ENCODE results near the gene ROBO1.
"Not testable (repeated sequence)": the region's sequence is repeated elsewhere in the genome, so short reads cannot be mapped to it uniquely, and the experiment has no call there.

Gene ROBO1

DNA sequence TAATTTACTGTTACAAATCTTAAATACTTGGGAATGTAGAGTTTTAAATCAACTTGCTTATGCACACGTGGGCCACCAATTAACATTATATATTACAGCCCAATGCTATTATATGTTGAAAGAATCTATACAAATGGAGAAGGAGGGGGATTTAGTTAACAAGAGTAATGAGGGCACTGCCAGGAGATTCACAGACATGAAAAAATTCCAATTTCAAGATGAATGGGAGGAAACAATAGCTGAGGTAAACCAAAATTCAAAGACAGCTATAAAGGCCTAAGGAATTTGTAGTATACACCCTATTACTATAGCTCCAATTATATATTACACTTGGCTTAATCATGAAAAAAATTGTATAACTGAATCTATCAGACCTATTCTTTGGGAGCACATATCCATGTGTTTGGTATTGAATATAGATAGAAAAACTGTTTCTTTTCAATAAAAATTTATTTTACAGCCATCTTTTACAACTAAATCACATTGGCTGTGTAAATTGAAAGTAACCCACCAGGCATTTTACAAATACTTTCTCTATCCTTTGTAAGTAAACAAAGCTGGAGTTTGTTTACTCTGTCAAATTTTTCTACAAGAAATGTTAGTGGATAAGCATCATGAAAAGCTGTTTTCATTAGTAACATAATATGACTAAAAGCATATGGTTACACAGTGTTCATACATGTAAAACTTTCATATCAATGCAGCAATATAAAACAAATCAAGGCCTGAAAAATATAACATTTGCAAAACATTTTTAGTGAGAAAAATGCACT, 1045.8 kb downstream of the ROBO1 start:
- no peak for DNase-seq

DNA sequence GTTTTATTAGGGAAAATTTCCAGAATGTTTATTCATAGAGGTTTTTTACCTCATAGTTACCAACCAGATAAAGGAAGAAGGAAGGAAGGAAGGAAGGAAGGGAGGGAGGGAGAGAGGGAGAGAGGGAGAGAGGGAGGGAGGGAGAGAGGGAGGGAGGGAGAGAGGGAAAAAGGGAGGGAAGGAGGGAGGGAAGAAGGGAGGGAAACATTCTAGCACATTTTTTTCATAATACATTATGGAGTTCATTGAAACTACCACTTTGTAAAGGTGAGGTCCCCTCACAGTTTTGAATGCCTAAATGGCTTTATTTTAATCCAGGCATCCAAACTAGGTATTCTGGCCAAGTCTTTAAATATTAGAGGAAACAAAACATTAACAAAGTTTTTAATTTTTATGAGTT, 1049.1 kb downstream of the ROBO1 start:
- DNase-seq = no peak

DNA sequence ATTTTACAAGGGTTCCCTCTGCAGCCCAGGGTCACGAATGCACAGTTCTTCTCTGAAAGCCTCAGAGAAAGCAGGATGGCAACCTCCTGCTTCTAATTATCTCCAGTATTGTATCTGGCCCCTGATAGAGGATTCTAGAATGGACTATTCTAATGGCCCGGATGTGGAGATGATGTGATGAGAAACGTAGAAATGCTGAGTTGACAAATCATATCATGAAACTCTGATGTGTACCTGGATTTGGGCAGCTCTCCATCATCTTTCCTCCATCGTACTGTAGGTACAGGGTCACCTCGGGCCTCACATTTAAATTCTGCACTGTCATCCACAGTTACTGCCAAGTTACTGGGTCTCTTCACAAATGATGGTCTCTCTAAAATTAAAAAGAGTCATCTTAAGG, 1050.8 kb downstream of the ROBO1 start:
- DNase-seq = no peak

DNA sequence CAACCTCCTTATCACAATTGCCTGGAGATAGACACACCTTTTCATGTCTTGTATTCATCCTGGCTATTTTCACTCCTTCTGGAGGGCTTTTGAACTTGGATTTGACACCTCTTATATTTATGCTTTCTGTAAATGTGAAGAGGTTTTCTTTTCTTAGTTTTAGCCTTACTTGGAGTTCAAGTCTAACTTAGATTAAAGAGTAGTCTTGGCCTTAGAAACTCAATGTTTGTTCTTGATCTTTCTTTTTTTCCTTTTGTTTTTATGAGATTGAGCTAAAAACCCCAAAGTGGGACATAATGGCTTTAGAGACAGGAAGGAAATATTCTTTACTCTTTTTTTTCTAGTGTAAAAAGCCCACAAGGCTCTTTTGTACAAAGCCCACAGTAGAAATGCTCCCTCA, 1054.9 kb downstream of the ROBO1 start:
- DNase-seq = no peak

DNA sequence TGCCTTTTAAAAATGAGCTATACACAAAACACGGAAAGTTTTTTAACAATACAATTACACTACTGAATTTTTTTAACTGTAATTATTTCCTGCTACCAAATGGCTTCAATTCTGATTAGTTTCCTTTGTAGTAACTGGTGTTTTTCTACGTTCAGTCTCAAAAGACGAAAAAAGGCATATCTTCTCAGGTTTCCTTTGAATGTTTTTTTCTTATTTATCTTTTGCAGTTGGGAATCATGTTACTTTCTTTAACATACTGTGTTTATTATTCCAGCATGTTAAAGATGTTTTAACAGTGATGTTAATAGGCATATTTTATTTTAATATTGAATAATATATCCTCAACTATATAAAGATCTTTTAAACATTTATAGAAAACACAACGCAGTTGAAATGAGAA, 1055.5 kb downstream of the ROBO1 start:
- no peak for DNase-seq

DNA sequence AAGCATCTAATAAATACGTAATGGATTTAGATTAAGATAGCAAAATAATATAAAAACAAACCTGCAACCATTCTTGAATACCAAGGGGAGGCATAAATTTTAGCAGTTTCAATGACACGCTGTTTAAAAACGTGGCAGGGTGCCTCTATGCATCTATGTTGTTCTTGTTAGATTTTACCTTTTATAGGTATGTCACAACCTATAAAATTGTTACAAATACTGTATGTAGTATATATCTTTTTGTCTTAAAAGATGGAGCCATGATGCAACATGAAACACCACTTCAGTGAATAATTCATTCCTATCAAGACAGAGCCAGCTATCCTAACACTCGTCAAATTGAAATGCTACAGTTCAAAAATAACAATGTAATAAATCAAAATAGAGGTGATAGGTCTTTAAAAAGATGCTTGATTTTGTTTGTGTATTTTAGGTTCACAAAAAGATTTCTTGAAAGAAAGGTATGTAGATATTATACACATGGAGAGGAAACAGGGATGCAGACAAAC, 1059.2 kb downstream of the ROBO1 start:
- no peak for DNase-seq

DNA sequence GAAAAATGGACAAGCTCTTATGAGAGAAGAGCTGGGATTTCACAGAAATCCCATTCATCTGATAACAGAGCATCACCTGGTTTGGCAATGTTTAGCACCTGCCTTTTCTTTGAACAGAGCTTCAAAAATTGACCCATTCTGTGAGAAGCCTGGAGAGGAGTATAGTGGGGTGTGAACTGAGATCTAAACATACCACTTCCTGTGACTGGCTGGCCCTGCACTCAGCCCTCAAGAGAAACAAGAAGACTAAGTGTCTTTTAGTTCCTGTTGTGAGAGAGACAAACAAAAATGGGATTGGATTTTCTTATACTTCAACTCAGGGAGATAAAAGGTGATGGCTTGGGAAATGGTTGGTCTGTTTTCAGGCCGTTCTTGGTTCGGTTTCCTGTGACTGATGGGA, 1060.2 kb downstream of the ROBO1 start:
- peak in 1 of 2 experiments; percentile 12 for DNase-seq

DNA sequence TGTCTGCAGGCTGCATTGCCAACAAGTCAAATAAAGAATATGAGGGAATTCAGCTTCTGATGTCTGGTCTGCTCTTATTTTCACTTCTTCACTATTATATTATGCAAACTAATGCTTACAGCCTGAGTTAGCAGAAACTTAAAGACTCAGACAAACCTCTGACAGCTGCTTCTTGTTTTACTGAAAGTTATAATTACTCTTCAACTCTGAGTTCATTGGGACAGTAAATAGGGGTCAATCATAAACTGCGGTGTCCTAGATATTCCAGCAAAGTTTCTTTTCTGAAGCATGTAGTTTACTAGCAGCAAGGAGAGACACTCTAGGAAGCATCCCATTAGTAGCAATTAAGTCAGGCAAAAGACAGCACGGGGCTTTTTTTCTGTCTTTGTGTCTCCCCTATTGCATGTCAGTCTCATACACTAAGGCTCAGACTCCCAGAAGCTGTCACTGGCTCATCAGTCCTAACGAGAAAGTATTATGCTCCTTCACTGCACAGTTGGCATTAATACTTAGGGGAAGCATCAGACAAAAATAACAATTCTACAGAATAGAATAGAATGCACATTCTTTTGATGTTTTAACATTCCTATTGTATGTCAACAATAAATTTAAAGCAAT, 1060.8 kb downstream of the ROBO1 start:
- DNase-seq = no peak

DNA sequence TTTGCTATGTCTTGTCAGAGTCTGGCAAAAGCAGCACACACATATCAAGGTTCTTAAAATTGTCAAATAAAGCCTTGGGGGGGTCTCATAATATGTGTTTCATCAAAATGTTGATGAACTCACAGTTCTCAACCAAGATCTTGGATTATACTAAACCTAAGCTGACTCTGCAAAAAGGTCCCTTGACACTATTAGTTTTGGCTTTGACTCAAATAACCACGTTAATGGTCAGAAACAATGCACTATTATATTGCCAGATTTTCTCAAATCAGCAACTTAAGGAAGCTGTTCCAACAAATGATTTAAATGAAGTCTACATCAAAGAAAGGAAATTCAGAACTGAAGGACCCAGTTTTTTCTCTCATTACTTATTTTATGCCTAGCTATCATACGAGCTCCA, 1063.9 kb downstream of the ROBO1 start:
- no peak for DNase-seq

DNA sequence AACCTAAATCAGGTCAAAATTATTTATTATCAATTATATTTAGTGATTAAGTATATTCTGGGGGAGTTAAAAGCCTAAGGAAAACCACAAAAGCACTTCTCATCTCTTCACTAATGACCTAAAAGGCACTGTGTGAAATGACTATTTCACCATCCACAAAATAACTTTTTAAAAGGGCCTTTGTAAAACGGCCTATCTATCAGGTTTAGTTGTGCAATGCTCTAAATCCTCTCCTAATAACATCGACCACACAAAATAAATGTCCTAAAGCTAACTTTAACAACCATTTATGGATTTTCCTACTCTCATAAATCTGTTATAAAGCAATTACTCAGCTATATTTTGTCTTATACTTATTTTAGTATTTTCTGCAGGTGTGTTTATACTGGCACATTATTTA, 1066.3 kb downstream of the ROBO1 start:
- no peak for DNase-seq

DNA sequence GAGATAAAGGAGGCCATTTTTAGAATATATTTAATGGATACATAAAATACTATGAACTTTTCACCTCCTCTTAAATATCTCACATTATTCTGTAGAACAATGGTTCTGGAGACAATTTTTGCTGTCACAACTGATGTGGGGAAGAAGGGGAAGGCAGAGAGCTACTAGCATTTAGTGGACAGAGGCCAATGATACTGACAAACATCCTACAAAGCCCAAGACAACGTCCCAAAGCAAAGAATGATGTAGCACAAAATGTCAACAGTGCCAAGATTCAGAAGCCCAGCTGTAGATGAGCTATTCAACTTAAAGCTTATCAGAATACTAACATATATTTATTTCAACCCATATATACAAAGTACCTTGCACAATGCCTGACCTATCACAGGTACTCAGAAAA, 1069.4 kb downstream of the ROBO1 start:
- DNase-seq = no peak

DNA sequence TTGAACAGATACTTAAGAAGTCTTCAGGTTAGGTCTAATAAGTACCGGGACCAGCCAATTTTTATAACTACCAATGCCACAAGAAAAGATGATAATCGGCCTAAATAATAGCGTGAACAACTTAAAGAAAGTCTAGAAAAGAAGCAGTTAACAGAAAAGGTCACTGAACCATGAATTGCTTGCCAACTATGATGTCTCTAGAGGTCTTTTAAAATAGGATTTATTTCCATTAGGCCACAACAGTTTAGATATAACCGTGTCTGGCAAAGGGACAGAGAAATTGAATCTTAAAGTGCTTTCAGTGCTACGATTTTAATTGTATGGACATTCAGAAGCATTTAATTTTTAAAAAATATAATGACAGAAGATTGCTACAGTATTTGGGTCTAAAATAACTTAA, 1070.4 kb downstream of the ROBO1 start:
- DNase-seq = no peak

DNA sequence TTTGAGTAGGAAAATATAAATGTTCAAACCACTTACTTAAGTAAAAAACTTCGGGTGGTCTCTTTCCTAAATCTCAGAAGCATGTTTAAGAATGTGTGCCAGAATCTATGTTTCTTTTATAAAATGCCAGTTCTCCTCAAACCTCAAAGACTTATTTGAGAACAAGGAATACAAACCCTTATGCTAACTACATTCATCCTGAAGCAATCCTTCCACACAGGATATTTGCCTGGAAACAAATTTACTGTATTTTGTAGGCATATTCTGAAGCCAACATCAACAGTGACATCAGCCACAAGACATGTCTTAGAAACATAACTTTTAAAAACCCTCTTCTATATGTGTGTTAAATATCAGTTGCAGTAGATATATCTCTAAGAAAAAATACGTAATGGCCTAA, 1077.0 kb downstream of the ROBO1 start:
- no peak for DNase-seq

DNA sequence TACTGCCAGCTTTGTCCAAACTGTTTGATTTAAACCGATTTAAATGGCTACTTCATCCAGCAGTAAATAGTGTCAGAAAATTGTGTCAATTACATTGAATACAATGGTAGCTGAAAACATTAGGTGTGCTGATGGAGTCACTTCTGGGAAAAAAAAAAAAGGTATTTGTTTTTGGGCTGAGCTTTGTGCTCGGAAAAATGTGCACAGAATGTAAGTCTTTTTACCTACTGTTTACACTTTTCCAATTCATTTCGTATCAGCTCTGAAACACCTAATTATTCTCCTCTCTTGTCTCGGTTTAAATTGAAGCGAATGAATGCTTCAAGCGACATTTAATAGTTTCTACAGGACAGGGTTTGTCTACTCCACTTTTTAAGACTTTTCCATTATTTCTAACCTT, 1078.4 kb downstream of the ROBO1 start:
- no peak for DNase-seq

DNA sequence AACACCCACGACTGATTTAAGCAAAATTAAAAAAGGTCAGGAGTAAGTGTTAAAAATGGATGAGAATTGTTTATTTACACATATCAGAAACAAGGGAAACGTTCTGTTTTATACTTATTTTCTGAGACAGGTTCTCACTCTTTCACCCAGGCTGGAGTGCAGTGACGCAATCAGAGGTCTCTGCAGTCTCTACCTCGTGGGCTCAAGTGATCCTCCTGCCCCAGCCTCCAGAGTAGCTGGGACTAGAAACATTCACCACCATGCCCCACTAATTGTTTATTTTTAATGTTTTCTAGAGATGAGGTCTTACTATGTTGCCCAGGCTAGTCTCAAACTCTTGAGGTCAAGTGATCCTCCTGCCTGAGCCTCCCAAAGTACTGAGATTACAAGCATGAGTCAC, 1080.3 kb downstream of the ROBO1 start:
- DNase-seq = no peak

DNA sequence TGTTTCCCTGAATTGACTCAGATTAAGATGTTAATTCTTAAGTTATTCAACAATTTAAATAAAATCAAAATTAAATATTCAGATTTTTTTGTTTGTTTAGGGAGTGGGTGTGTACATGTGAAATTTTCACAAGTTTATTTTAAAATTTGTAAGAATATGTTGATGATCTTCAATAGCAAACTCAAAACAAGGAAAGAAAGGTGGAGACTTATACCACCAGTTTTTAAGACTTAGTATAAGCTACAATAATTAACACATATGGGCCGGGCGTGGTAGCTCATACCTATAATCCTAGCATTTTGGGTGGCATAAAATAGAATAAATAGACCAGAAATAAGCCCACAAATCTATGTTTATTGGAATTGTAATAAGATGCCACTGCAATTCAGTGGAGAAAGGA, 1084.5 kb downstream of the ROBO1 start:
- no peak for DNase-seq

DNA sequence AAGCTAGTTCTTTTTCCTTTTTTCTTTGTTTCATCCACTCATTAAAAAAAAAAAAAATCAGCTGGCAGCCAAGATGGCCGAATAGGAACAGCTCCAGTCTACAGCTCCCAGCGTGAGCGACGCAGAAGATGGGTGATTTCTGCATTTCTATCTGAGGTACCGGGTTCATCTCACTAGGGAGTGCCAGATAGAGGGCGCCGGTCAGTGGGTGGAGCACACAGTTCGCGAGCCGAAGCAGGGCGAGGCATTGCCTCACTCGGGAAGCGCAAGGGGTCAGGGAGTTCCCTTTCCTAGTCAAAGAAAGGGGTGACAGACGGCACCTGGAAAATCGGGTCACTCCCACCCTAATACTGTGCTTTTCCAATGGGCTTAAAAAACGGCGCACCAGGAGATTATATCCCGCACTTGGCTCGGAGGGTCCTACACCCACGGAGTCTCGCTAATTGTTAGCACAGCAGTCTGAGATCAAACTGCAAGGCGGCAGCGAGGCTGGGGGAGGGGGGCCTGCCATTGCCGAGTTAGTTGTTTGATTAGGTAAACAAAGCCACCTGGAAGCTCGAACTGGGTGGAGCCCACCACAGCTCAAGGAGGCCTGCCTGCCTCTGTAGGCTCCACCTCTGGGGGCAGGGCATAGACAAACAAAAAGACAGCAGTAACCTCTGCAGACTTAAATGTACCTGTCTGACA, 1092.5 kb downstream of the ROBO1 start:
- not testable (repeated sequence) for DNase-seq

DNA sequence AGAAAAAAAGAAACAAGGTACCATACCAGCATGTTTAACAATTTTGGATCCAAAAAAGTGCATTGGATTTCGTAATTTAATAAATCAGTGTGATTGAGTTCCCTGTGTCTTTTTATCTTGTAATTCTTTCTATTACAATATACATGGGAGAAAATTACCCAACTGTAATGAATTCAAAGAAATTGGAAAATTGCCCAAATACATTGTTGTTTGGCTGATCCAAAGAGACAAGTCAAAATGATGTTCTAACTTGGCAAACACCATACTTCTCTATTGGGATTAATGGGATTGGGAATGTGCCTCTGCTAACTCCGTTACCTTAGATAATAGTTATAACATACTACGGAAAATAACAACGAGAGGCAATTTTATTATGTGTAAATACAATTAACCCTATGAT, 1097.1 kb downstream of the ROBO1 start:
- no peak for DNase-seq

DNA sequence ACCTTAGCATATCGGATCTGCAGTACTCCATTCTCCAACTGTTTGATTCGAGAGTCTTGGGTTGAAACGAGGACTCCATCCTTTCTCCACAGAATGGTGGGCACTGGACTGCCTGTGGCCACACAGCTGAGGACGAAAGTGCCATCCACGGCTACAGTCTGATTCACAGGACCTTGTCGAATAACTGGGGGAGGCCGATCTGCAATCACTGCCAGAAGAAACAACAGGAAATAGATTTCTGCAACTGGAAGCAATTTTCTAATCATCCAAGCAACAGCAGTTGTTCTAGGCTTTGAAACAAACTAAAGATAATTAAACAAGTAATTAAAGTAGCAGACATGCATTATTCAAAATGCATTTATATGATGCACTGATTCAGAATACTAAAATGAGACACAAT, 1097.7 kb downstream of the ROBO1 start:
- DNase-seq = no peak

DNA sequence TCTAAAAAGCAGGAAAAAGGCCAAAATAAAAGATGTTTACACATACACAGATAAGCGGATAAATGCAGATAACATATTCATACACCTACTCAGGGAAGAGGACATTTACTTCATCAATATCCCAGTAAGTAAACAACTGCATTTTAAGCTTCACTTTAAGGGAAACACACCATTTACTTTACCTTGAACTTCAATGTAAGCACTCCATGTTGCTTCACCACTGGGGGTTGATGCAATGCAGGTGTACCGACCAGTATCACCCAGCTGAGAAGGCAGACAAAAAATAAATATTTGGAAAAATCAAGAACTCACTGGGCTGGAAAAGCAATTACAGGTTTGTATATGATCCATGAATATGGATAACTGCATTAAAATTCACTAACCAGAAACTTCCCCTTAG, 1099.5 kb downstream of the ROBO1 start:
- no peak for DNase-seq

DNA sequence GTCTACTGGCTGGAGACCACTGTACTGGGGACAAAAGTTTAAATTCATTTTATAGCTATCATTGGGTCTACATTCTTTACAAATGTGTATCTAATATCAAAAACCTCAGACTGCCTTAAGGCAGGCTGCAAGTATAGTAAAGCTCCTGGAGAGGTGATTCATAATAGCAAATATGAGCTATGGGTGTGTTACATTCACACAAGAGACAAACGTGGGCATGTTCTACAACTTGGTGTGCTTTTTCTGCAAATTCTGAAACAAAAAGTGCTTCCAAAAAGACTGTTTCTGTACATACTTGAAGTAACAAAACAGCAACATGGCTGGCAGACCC, 1101.4 kb downstream of the ROBO1 start:
- no peak for DNase-seq

DNA sequence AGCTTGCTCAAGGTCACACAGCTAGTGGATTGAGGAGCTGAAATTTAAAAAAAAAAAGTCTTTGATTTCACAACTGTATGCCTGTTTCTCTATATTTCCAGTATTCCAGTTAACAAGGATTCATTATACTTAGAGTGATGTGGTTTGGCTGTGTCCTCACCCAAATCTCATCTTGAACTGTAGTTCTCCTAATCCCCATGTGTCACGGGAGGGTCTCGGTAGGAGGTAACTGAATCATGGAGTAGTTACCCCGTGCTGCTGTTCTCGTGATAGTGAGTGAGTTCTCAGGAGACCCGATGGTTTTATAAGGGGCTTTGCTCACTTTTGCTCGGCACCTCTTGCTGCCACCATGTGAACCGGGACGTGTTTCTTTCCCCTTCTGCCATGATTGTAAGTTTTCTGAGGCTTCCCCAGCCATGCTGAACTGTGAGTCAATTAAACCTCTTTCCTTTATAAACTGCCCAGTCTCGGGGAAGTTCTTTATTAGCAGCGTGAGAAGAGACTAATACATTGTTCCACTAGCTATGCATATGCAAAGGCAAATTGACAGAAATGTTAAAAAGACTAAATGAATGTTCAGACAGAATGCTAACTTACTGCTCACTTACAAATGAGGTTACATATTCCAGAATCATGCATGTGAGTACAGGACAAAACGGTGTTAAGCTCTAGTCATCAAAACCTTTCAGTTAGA, 1101.9 kb downstream of the ROBO1 start:
- DNase-seq = no peak

DNA sequence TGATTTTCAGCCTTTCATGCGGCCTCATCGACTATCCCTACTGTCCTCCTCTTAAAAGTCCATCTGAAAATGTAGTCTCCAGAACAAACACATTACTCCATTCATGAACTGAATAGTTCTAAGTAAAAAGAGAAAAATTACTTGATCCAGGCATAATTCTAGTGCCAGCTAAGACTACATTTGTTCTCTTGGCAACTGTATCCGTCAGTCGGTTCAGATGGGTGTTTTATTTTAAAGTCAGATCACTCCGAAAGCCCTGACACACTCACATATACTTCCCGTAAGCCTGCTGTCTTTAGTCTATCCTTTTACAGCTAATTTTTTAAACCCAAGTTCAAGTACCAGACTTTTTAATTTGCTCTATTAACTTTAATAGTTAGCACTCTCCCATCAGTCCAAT, 1102.7 kb downstream of the ROBO1 start:
- no peak for DNase-seq

DNA sequence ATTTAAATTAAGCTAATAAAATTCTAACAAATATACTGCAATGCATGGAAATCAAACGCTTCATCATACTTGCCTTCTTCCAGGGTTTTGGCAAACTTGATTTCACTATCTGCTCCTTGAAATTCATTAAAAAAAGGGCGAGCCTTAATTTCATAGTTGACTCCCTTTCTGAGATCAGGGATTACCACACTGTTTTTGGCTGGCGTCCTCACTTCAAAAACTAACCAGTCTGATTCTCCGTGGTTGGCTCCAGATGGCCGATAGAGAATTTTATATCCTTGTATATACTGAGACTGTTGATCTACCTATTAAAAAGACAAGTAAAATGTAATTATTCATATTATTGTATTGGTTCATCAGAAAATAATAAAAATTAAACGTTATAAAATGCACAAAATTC, 1106.8 kb downstream of the ROBO1 start:
- DNase-seq = no peak
